Stimulated activated CD4-positive, alpha-beta T cell treated with anti-CD3 and anti-CD28 coated beads, Interleukin-4, amount 100 ng/mL, for 1 hour (primary cell): ENCODE measurements around the gene LAPTM5.

ENCODE experiments used
- DNase-seq: peaks from one replicate; pipeline ENCODE4 v3.0.0-alpha.2; 2020

Gene LAPTM5

GRCh38 chr1:30740251-30741238 is 17.0 kb downstream of the LAPTM5 start:
- DNase-seq, result no peak

DNA sequence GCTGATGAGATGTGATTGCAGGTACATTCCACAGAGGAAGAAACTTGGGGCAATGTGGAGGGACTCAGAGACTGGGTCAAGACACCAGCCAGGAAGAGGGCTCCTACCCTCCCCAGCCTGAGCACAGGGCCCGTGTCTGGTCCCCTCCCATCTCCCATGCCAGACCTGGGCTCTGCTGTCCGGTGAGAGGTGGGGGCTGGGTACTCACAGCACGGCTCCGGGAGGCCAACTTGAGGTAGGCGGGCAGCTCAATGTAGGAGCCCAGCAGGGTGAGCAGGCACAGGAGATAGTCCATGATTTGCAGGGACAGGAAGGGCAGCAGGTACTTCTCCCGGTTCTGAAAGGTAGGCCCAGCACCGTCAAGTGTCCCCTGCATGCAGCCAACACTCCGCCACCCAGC is 18.0 kb downstream of the LAPTM5 start:
- DNase-seq, result no peak

DNA sequence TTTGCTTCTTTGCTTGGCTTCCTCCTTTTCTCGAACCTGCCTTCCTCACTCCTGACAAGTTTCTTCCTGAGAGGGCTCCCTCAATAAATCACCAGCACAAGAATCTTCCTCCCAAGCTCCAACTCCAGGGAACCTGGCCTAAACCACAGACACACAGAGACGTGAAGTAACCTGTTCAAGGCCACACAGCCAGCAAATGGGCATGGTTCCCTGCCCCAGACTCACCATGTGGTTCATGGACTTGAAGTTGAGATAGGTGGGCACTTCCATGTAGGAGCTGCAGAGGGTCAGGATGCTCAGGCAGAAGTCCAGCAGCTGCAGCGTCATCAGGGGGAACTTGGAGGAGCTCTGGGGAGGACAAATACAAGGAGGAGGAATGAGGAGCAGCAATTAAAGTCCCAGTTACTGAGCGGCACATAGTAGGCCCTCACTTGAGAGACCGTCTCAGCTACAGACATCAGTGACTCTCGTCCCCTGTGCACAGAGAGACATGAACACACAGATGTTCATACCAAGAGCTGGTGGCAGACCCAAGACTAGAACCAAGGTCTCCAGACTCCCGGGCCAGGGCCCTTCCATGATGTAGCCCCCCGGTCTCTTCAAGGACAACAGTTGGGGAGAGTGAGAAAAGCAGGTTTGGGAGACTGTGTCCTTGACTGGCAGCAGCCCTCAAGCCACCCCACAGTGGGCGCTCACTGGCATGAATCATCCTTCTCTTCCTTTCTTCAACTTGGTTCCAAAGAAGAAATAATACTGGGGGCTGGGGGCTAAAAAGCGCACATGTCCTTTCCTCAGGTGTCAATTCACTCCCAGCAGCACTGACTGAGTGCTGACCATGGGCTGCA is 18.6 kb downstream of the LAPTM5 start:
- no peak for DNase-seq

DNA sequence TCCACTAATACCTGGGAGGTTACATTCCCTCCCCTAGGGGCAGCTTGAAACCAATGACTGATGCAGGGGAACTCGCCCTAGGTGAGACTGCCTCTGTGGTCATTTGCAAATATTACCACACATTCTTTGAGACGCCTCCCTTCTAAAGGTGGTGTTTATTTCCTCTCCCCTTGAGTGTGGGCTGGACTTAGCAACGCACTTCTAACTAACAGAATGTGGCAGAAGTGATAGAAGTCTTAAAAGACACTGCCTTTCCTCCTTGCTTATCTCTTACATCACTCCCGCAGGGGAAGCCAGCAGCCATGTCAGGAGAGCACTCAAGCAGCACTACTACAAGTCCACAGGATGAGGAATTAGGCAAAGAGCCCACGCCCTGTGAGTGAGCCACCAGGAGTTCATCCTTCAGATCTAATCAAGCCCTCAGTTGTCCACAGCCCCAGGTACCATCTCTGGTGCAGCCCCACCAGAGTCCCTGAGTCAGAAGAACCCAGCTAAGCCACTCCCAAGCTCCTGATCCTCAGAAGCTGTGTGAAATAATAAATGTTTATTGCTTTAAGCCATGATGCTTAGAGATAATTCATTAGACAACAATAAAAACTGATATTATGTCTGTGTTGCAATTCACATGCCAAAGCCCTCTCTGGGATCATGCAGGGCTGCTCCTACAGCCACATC is 19.4 kb downstream of the LAPTM5 start:
- DNase-seq, result no peak

GRCh38 chr1:30737357-30738039 is 20.1 kb downstream of the LAPTM5 start:
- no peak for DNase-seq

GRCh38 chr1:30735668-30736498 is 21.7 kb downstream of the LAPTM5 start:
- no peak for DNase-seq

- DNase-seq, result no peak
These were observed 22.4 kb downstream of the LAPTM5 start for GRCh38 chr1:30735124-30735523.

- DNase-seq, result no peak
These were observed 23.0 kb downstream of the LAPTM5 start for GRCh38 chr1:30734580-30734979.

GRCh38 chr1:30734106-30734505 is 23.5 kb downstream of the LAPTM5 start:
- DNase-seq, result no peak

DNA sequence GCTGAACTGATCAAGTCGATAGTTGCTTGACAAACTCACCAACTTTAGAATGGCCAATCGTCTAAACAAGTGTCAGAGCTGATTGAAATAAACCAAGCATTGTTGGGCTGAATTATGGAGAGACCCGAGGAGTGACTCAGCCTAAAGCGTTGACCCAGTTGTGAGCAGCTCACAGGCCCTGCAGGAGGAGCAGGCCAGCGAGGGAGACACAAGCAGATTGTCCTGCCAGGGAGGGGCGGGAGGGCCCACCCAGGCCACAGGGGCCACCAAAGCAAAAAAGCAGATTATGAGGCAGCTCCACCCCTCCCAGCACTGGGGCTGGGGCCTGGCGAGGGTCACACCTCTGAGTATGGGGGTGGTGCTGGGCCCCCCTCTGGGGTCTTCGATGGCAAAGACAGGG is 24.1 kb downstream of the LAPTM5 start:
- no peak for DNase-seq

- no peak for DNase-seq
These were observed 25.1 kb downstream of the LAPTM5 start for GRCh38 chr1:30732277-30732996.

DNA sequence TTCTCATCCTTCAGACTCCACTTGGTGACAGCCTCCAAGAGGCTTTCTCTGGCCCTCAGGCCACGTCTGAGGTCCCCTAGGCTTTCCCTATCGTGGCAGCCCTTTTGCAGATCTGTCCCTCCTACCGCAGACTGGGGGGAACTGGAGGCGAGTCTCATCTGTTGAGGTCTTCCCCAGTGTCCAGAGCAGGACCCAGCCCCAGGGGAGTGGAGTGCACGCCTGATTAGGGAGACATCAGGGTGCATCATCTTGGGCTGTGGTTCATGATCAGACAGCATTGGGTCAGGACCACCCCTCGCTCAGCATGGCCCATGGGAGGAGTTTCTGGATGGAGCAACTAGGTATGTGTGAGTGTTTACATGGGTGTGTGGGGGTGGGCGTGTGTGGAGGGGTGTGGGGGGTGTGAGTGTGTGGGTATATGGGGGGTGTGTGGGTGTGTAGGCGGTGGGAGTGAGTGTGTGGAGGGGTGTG is 25.7 kb downstream of the LAPTM5 start:
- no peak for DNase-seq

DNA sequence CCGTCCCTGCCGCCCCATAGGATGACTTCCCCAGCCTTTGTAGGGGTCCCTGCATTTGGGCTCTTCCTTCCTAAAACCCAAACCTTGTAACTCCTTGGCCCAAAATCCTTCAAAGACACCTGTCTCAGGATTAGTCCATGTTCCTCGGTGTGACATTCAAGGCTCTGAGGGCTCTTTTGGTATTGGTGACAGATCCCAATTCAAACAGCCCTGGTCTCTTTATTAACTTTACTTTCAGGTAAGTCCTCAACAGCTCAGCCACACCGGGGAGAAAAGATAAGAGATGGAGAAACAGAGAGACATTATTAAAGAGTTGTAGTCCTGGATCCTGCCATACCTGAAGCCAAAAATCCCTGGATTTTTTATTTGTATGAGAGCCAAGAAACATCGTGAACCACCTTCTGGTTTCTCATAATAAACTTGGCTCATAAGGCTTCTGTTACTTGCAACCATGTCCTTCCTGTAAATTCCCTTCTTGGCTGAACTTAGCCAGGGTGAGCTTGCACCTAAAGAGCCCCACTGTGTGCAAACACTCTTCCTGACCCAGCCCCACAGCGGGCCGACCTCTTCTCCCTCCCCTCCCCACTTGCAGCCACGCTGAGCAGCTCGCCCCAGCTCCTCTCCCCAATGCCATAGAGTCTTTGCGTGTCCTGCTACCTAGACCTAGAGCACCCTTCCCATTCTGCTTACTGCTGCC is 26.3 kb downstream of the LAPTM5 start:
- no peak for DNase-seq

DNA sequence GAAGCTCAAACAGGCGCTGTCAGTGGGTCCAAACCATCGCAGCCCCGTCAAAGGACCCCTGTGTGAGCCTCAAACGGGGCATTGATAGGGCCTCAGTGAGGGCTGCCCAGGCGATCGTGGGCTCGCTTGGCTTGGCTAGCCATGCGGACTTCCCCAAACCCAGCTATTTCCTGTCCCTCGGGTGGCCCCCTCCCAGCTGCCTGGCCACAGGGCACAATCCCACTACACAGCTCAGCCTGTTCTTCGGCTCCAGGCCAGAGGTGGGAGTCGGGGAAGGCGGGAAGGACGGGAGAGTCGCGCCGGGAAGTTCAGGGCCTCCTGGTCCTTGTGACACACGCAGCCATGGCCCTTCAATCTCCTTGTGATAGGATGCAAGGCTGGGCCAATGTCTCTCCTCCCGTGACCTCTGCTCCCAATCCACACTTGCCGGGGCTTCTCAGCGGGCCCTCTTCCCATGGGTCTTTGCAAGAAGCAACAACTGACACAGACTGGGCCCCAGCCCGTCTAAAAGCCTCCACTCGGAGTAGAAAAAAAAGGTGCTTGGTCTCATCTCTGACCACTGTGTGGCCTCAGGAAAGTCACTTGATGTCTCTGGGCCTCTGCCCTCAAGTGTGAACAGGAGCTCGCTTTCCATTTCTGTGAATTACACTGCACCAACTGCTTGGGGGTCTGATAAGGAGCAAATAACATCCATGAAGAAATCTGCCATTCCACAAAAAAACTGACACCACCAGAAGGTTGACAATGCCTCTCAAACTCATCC is 27.0 kb downstream of the LAPTM5 start:
- DNase-seq, result no peak

DNA sequence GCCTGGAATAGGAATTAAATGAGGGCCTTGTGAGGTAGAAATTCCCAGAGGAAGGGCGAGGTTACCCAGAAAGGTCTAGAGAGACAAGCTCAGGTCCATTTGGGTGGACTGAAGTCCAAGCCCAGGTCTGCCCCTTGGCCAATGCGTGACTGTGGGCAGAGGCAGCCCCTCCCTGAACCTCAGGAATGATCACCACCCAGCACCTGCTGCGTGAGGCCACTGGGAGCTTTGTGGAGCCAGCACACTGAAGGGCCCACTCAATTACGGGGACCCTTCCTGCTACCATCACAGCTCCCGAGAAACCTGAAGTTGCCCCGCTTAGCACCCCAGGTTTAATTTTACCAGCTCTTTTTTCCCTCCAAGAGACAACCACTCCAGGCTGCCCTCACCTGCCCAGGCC is 27.7 kb downstream of the LAPTM5 start:
- no peak for DNase-seq

GRCh38 chr1:30728832-30729638 is 28.5 kb downstream of the LAPTM5 start:
- no peak for DNase-seq

GRCh38 chr1:30728340-30728739 is 29.2 kb downstream of the LAPTM5 start:
- no peak for DNase-seq

- no peak for DNase-seq
These were observed 29.8 kb downstream of the LAPTM5 start for GRCh38 chr1:30727824-30728223.
